Measurements from ENCODE around the gene CTNND1. TPM values are rescaled to one million over a fixed set of nuclear protein-coding genes. Genes with fewer than 3 reads are reported as not detected.
"Not testable (repeated sequence)": the region's sequence is repeated elsewhere in the genome, so short reads cannot be mapped to it uniquely, and the experiment has no call there.

Gene CTNND1
- total RNA-seq, 1 donor from 2014 or later = 350 TPM

GRCh38 chr11:57819252-57819979, 57.8 kb downstream of the CTNND1 start:
- H3K27me3 Mint-ChIP-seq (ENCODE audit: unreplicated experiment) = peaks cover 3% of the 10 kb centered on the region
- no peak overlapping the region for H3K27ac Mint-ChIP-seq (ENCODE audit: unreplicated experiment)
- peak overlapping the region; percentile 65 for H3K4me3 Mint-ChIP-seq (ENCODE audit: unreplicated experiment)
- no peaks in the 10 kb centered on the region for H3K9me3 Mint-ChIP-seq (ENCODE audit: unreplicated experiment)
- no peak for DNase-seq (ENCODE audit: low spot score)
- H3K36me3 Mint-ChIP-seq (ENCODE audit: low read depth, unreplicated experiment) = peaks cover 43% of the 10 kb centered on the region
- H3K4me1 Mint-ChIP-seq (ENCODE audit: unreplicated experiment) = peaks cover 3% of the 10 kb centered on the region
- no peak for TF ChIP-seq CTCF (IDR thresholded peaks at IDR 0.05; ENCODE audit: unreplicated experiment)

- Mint-ChIP-seq H3K4me1 (ENCODE audit: unreplicated experiment) (peaks cover 3% of the 10 kb centered on the region), H3K27ac (ENCODE audit: unreplicated experiment) (no peak overlapping the region), H3K27me3 (ENCODE audit: unreplicated experiment) (peaks cover 8% of the 10 kb centered on the region), H3K4me3 (ENCODE audit: unreplicated experiment) (no peak overlapping the region), H3K36me3 (ENCODE audit: low read depth, unreplicated experiment) (peaks cover 7% of the 10 kb centered on the region), H3K9me3 (ENCODE audit: unreplicated experiment) (no peaks in the 10 kb centered on the region)
- no peak for TF ChIP-seq CTCF (IDR thresholded peaks at IDR 0.05; ENCODE audit: unreplicated experiment)
- no peak for DNase-seq (ENCODE audit: low spot score)
These were observed 62.3 kb downstream of the CTNND1 start for GRCh38 chr11:57823859-57824258.

- Mint-ChIP-seq H3K27ac (ENCODE audit: unreplicated experiment) (no peak overlapping the region), H3K4me3 (ENCODE audit: unreplicated experiment) (no peak overlapping the region), H3K36me3 (ENCODE audit: low read depth, unreplicated experiment) (no peaks in the 10 kb centered on the region), H3K9me3 (ENCODE audit: unreplicated experiment) (no peaks in the 10 kb centered on the region), H3K27me3 (ENCODE audit: unreplicated experiment) (no peaks in the 10 kb centered on the region), H3K4me1 (ENCODE audit: unreplicated experiment) (peaks cover 5% of the 10 kb centered on the region)
- DNase-seq (ENCODE audit: low spot score) = no peak
- no peak for TF ChIP-seq CTCF (IDR thresholded peaks at IDR 0.05; ENCODE audit: unreplicated experiment)
These were observed 73.2 kb downstream of the CTNND1 start for GRCh38 chr11:57834852-57835251.

GRCh38 chr11:57838609-57839008, 77.0 kb downstream of the CTNND1 start:
- H3K36me3 Mint-ChIP-seq (ENCODE audit: low read depth, unreplicated experiment); H3K27ac Mint-ChIP-seq (ENCODE audit: unreplicated experiment); H3K27me3 Mint-ChIP-seq (ENCODE audit: unreplicated experiment); DNase-seq (ENCODE audit: low spot score); H3K4me1 Mint-ChIP-seq (ENCODE audit: unreplicated experiment); H3K4me3 Mint-ChIP-seq (ENCODE audit: unreplicated experiment); H3K9me3 Mint-ChIP-seq (ENCODE audit: unreplicated experiment): not testable (repeated sequence)

GRCh38 chr11:57842873-57843272, 81.3 kb downstream of the CTNND1 start:
- H3K36me3 Mint-ChIP-seq (ENCODE audit: low read depth, unreplicated experiment) = no peaks in the 10 kb centered on the region
- no peak overlapping the region for H3K4me3 Mint-ChIP-seq (ENCODE audit: unreplicated experiment)
- DNase-seq (ENCODE audit: low spot score) = no peak
- H3K9me3 Mint-ChIP-seq (ENCODE audit: unreplicated experiment) = no peaks in the 10 kb centered on the region
- no peaks in the 10 kb centered on the region for H3K4me1 Mint-ChIP-seq (ENCODE audit: unreplicated experiment)
- no peak overlapping the region for H3K27ac Mint-ChIP-seq (ENCODE audit: unreplicated experiment)
- TF ChIP-seq CTCF (IDR thresholded peaks at IDR 0.05; ENCODE audit: unreplicated experiment) = no peak
- H3K27me3 Mint-ChIP-seq (ENCODE audit: unreplicated experiment) = no peaks in the 10 kb centered on the region
